Spleen (tissue), 11 donors: ENCODE results near the gene SPRR2B. TPM values are rescaled to one million over a fixed set of nuclear protein-coding genes. Genes with fewer than 3 reads are reported as not detected.

ENCODE experiments used
- DNase-seq: peaks from one replicate; pipeline ENCODE4 v3.0.0-alpha.2; 2020
- H3K27ac ChIP-seq, 8 donors: fragments of 200-600 bp; sonication (generic) in 7 of 8; 1 replicate in 4 of 8; 2 replicates in 4 of 8; pipeline versions ENCODE4 v1.5.0 to v1.8.0; 2016 to 2021; ENCODE audit warnings: inconsistent platforms in 4 of 8, mild to moderate bottlenecking in 4 of 8, moderate library complexity in 1 of 8
- H3K27me3 ChIP-seq, 7 donors: fragments of 200-600 bp; sonication (generic) in 6 of 7; replicated peaks in 1 of 7; 1 replicate in 4 of 7; 2 replicates in 3 of 7; pipeline versions ENCODE4 v1.5.0 to v1.8.0; 2016 to 2021; ENCODE audit warnings: inconsistent platforms in 3 of 7, mild to moderate bottlenecking in 1 of 7
- H3K36me3 ChIP-seq, 6 donors: fragments of 200-600 bp; sonication (generic) in 5 of 6; 1 replicate in 4 of 6; 2 replicates in 2 of 6; pipeline versions ENCODE4 v1.5.0 to v1.8.0; 2016 to 2021; ENCODE audit warnings: inconsistent platforms in 2 of 6
- H3K4me1 ChIP-seq, 6 donors: fragments of 200-600 bp; sonication (generic) in 5 of 6; 1 replicate in 3 of 6; 2 replicates in 3 of 6; pipeline versions ENCODE4 v1.5.0 to v1.8.0; 2016 to 2021; ENCODE audit warnings: inconsistent platforms in 3 of 6
- H3K4me3 ChIP-seq, 8 donors: fragments of 200-600 bp; sonication (generic) in 7 of 8; 1 replicate in 4 of 8; 2 replicates in 4 of 8; pipeline versions ENCODE4 v1.5.0 to v1.8.0; 2016 to 2021; ENCODE audit warnings: inconsistent platforms in 4 of 8, mild to moderate bottlenecking in 4 of 8, moderate library complexity in 2 of 8
- H3K9me3 ChIP-seq, 8 donors: fragments of 200-600 bp; sonication (generic) in 7 of 8; 1 replicate in 4 of 8; 2 replicates in 4 of 8; pipeline versions ENCODE4 v1.5.0 to v1.8.0; 2016 to 2021; ENCODE audit warnings: inconsistent platforms in 4 of 8
- CTCF ChIP-seq, 11 experiments: fragments of 200-600 bp in 7 of 11; fragments of 450-650 bp in 4 of 11; sonication (generic) in 4 of 11; IDR thresholded peaks in 8 of 11; conservative IDR thresholded peaks in 3 of 11; 1 replicate in 7 of 11; 2 replicates in 4 of 11; pipeline versions ENCODE4 v1.4.0 to v1.8.0; 2016 to 2021; ENCODE audit warnings: antibody characterized with exemption in 11 of 11, inconsistent platforms in 4 of 11, mild to moderate bottlenecking in 1 of 11
- POLR2A ChIP-seq, 3 donors: fragments of 450-650 bp; IDR thresholded peaks; one replicate each; pipeline ENCODE4 v1.5.1; 2017; ENCODE audit warnings: antibody characterized with exemption in 3 of 3, mild to moderate bottlenecking in 1 of 3
- POLR2AphosphoS5 ChIP-seq, 3 donors: sonication (generic); formaldehyde crosslinking; IDR thresholded peaks; one replicate each; pipeline ENCODE4 v1.5.1; 2017; ENCODE audit warnings: antibody characterized with exemption in 3 of 3
- WGBS, 5 donors: extraction: QIAGEN DNeasy Blood & Tissue Kit in 3 of 5; methylation state at CpG; one replicate each; pipeline versions ENCODE4 v1.1.5 to v1.1.7; 2013 to 2018; 5-methylcytosine and 5-hydroxymethylcytosine counted together
- intact Hi-C: fragments of 100-400 bp; cut with DNase I; formaldehyde crosslinking; loops from one replicate; pipeline ENCODE4 v1.15.0; 2023; ENCODE audit warnings: low total_unique reads
- polyA plus RNA-seq, 3 donors: library from polyadenylated mRNA; stranded (reverse); fragments of 200-250 nt; gene quantifications; one replicate each; pipeline ENCODE4 v1.2.1, GENCODE V29; 2013
- total RNA-seq, 7 donors: library from RNA; depleted of rRNA in 3 of 7; stranded (reverse); fragments of >200 nt in 3 of 7; fragmentation: NEBNext Ultra II Directional in 4 of 7; extraction: Animal tissue kit (Norgen Biotek cat#: 25700) in 4 of 7; gene quantifications; one replicate each; pipeline versions ENCODE4 v1.1.0 to v1.2.1, GENCODE V29; 2016 to 2021
- donor health status: healthy with polysubstance abuse.
- donor health status: DM: no; HTN: no; CAD: no; lungs with moderate emphysema.
- donor health status: DM: no; HTN: no; CAD: no.
- donor health status: Bipolar disorder and iron deficiency.
- donor health status: healthy.
- donor health status: DM: no; HTN: no; CAD: no.
- donor health status: DM: yes; HTN: yes; CAD: no.

The SPRR2B gene
- total and polyA plus RNA-seq, 10 donors = not detected

DNA sequence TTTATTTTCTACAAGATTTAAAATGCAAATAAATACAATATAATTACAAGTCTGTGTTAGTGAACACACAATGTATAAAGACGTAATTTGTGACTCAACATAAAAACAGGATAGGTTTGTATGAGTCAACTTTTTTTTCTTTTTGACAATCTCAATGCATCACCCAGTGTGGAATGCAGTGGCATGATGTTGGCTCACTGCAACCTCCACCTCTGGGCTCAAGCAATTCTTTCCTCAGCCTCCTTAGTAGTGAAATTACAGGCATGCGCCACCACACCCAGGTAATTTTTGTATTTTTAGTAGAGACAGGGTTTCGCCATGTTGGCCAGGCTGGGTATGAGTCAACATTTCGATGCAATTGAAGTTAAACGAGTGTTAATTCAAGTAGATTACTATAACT lies 28.8 kb upstream of the SPRR2B start:
- WGBS, 5 donors = 84 to 91% (median 90%) methylated on average over 5 of the region's 5 CpGs
- peaks cover 0 to 4% (median 0%) of the 10 kb centered on the region in 7 donors for H3K27me3 ChIP-seq
- H3K27ac ChIP-seq = no peak overlapping the region
- intact Hi-C loops = no loop called here
- peaks cover 0 to 8% (median 0%) of the 10 kb centered on the region in 8 donors for H3K9me3 ChIP-seq
- H3K4me1 ChIP-seq = no peaks in the 10 kb centered on the region
- no peak for TF ChIP-seq POLR2A (IDR thresholded peaks at IDR 0.05)
- no peak for TF ChIP-seq CTCF (IDR thresholded peaks at IDR 0.05 in 8 of 11, conservative IDR thresholded peaks at IDR 0.05 in 3 of 11)
- no peak for TF ChIP-seq POLR2AphosphoS5 (IDR thresholded peaks at IDR 0.05)
- no peaks in the 10 kb centered on the region for H3K36me3 ChIP-seq
- H3K4me3 ChIP-seq = no peak overlapping the region
- DNase-seq = no peak

GRCh38 chr1:153099461-153100045 lies 28.1 kb upstream of the SPRR2B start:
- no peak overlapping the region for H3K27ac ChIP-seq
- WGBS, 5 donors = 86 to 94% (median 91%) methylated on average over 9 of the region's 9 CpGs
- no peak for TF ChIP-seq POLR2A (IDR thresholded peaks at IDR 0.05)
- no peak for TF ChIP-seq CTCF (IDR thresholded peaks at IDR 0.05 in 8 of 11, conservative IDR thresholded peaks at IDR 0.05 in 3 of 11)
- no peak for TF ChIP-seq POLR2AphosphoS5 (IDR thresholded peaks at IDR 0.05)
- no peak overlapping the region for H3K4me3 ChIP-seq
- no peaks in the 10 kb centered on the region for H3K4me1 ChIP-seq
- no peak for DNase-seq
- peaks cover 0 to 1% (median 0%) of the 10 kb centered on the region in 8 donors for H3K9me3 ChIP-seq
- no peaks in the 10 kb centered on the region for H3K36me3 ChIP-seq
- intact Hi-C loops = no loop called here
- H3K27me3 ChIP-seq = peaks cover 0 to 4% (median 0%) of the 10 kb centered on the region in 7 donors

- TF ChIP-seq POLR2AphosphoS5 (IDR thresholded peaks at IDR 0.05) = no peak
- no peak for TF ChIP-seq CTCF (IDR thresholded peaks at IDR 0.05 in 8 of 11, conservative IDR thresholded peaks at IDR 0.05 in 3 of 11)
- intact Hi-C loops = no loop called here
- Histone ChIP-seq H3K27me3 (peaks cover 0 to 4% (median 0%) of the 10 kb centered on the region in 7 donors), H3K4me1 (no peaks in the 10 kb centered on the region), H3K4me3 (no peak overlapping the region), H3K27ac (no peak overlapping the region), H3K9me3 (no peaks in the 10 kb centered on the region), H3K36me3 (no peaks in the 10 kb centered on the region)
- DNase-seq = no peak
Measured at GRCh38 chr1:153095764-153096163, 24.4 kb upstream of the SPRR2B start.

- DNase-seq = no peak
- Histone ChIP-seq H3K36me3 (no peaks in the 10 kb centered on the region), H3K9me3 (no peaks in the 10 kb centered on the region), H3K27me3 (peaks cover 0 to 4% (median 0%) of the 10 kb centered on the region in 7 donors), H3K27ac (no peak within 1 kb of the TSS), H3K4me1 (no peaks in the 10 kb centered on the region), H3K4me3 (no peak within 1 kb of the TSS)
- intact Hi-C loops = no loop called here
- TF ChIP-seq POLR2AphosphoS5 (IDR thresholded peaks at IDR 0.05) (no peak), POLR2A (IDR thresholded peaks at IDR 0.05) (no peak), CTCF (IDR thresholded peaks at IDR 0.05 in 8 of 11, conservative IDR thresholded peaks at IDR 0.05 in 3 of 11) (no peak)
Measured at GRCh38 chr1:153094426-153094825, 23.0 kb upstream of the SPRR2B start, which contains the start of gene SPRR2E. TSS of gene SPRR2E (minus strand) at chr1:153094526. CDS start at chr1:153093751, 775 bp downstream.
